GM19372 (cell line): ENCODE measurements around the gene BRD3.

Experiments
- ATAC-seq: cut with Tn5 transposase; IDR thresholded peaks from one replicate; pipeline ENCODE4 v1.9.1; 2021; ENCODE audit warnings: mild to moderate bottlenecking, low read depth, moderate library complexity; ENCODE audit not compliant: unreplicated experiment

BRD3 gene

DNA sequence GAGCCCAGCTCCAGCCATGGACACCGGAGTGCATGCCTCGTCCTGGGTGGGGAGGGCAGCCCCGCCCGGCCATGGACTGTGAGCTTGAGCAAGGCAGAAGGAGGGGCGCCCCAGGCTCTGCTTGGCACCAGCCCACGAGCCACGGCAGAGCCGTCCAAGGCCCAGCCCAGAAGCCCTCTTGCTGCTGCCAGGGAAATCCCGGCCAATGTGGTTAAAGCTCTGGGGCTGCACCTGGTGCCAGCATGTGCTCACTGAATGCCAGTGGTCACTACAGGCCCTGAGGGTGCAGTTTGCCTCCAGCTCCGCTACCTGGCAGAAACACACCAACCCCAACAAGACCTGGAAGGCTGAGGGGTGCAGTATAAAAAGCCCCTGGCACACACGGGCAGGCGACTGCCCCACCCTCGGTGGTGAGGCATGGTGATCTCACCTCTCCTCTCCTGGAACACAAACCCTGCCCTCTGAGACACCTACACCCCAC, 11.8 kb downstream of the BRD3 start:
- ATAC-seq, result no peak

DNA sequence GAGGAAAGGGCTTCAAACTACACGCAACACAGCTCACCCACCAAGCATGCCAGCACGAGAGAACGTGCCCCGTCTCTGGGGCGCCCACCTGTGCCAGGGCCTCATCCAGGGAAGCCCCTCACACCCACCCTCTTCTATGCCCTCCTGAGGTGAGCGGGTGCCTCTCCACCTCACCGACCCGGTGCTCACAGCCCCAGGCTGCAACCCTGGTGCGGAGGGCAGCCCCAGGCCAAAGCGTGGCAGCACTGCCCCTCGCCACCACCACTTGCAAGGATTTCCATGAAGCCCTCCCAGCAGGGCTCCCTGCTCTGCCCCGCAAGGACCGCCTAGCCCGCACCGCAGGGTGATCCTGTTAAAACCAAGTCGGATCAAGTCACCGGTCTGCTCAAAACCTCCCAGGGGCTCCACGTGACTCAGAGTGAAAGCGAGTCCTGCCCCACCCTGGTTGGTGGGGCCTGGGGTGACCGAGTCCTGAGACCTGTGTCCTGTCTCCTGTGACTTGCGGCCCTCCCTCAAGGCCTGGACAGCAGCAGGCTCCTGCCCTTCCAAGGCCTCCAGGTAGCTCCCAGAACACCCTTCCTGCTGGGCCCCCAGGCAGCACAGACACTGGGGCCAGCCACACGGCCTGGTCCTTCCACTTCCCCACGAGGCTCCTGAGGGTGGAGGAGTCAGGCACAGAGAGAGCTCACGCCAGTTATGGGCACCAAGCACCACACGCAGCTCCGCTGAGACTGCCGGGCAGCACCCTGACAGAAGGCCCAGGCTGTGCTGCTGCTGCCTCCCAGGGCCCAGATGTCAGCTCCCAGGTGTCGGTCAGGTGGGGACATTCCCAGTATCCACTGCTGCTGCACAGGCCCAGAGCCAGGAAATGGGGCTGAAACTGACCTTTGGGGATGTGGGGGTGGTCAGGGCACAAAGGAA, 12.7 kb downstream of the BRD3 start:
- ATAC-seq, result no peak

DNA sequence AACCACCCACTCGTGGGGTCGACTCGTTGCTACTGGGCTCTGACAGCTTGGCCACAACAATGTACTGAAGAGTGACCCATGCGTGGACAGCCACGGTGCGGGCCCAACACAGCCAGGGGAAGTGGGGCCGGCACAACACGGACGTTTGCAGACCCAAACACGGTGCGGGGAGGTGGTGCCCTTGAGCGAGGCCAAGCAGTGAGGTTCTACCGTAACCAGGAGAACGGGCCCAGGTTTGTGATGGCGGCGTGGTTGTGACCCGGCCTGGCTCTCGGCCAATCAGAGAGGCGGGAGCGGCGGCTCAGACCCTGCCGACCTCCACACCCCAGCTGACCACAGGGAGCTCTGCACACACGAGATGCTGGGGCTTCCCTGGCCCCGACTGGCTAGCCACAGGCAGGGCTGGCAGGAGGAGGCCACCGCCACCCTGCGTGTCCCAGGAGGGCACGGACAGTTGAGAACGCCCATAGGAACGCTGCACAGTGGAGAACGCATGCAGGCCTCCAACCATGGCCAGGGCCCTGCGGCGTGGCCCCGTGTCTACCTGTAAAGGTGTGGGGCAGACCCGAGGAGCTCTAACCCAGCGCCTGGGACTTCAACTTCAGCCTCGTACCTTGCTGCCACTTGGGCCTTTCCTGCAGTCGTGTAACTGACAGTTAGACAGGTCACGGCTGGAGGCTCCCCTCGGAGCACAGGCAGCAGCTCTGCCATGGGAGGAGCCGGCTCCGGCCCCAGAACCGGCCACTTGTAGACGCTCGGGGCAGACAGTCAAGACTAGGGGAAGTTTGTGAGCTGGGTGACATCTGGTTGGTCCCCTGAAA, 13.7 kb downstream of the BRD3 start:
- no peak for ATAC-seq

DNA sequence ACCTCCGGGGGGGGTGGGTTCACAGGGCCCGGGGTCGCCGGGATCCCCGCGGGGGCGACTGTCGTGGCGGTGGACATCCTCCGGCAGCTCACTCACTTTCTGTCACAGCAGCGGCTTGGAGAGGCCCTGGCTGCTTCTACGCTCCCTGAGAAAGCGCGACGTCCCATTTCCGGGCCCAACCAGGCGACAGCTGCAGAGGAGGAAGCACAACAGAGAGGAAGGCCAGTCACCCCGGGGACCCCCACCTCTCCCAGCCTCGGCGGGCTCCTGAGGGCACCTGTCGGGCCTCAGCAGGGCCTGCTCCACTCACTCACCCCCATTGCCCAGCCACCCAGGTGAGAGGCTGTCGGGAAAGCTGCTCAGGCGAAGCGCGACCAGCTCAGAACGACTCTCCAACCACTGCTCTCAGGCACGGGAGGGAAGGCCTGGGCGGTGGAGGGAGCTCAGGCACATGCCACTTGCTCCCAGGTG, 14.4 kb downstream of the BRD3 start:
- no peak for ATAC-seq

DNA sequence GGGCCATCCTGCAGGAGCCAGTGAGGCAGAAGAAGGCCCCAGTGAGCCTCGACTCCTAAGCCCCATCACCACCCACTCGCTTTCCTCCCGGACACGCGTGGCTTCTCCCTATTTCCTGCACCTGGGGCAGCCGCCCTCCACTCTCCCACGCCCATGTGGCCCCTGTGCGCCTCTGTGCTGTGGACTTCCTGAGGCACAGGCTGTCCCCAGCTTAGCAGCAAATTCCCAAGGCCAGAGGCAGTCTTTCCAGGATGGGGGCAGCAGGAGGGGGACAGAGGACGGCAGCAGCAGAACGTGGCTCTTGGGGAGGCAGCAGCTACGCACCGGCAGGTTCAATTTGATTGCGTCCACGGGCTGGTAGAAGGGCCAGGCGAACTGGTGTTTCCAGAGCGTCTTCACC, 14.9 kb downstream of the BRD3 start:
- ATAC-seq, result no peak

DNA sequence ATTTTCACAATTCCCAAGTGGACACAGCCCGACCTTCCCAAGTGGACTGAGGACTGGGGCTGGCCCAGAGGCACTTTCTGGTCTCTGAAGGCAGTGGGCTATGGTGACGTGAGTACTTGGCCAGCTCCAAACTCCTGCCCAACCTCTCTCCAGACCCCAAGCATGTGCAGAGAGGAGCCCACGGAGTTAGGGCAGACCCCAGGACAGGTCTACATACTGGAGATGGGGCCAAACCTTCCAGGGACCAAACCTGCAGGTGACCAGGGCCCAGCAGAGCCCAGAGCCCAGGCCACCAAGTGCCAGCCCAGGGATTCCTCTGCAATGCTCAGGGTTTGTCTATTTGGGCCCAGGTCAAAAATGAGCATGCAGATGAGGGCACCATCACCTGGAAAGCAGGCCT, 15.3 kb downstream of the BRD3 start:
- ATAC-seq, result no peak

GRCh38 chr9:134051319-134051718, 16.5 kb downstream of the BRD3 start:
- ATAC-seq, result no peak

DNA sequence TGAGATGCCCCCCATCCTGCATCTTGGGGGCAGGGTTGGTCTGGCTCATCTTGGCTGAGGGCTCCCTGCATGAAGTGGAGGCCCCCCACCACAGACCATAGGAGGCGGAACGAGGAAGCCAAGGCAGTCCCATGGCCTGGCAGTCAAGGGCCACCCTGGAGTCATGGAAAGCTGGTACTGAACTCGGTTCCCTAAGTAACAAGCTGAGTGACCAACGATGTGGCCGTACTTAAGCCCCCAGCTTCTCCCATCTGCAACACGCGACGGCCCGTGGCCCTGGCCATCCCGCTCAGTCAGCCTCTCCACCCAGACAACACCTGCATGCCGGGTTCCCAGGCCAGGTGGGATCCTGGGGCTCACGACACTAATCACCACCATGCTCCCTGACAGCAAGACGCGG, 17.1 kb downstream of the BRD3 start:
- ATAC-seq, result no peak

GRCh38 chr9:134049772-134050588, 17.8 kb downstream of the BRD3 start:
- ATAC-seq, result no peak

DNA sequence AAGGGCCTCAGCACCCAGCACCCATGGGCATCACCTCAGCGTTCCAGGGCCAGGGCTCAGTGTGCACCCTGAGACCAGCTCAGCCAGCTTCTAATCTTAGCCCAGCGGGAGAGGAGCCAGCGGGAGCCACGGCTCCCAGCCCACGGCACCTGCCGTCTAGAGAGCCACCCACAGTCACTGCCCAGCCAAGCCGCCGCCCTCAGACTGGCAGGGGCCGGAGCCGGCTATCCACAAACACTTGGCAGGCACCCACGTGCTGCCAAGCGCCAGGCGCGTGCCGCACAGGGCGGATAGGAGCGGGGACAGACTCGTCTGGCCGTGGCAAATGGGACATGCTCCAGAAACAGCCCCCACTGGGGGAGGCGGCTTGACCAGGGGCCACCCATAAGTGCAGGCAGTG, 18.6 kb downstream of the BRD3 start:
- ATAC-seq, result no peak

- ATAC-seq, result no peak
Measured at GRCh38 chr9:134048582-134048968, 19.3 kb downstream of the BRD3 start.

- ATAC-seq, result no peak
Measured at GRCh38 chr9:134047868-134048581, 19.8 kb downstream of the BRD3 start.

- no peak for ATAC-seq
Measured at GRCh38 chr9:134046894-134047681, 20.7 kb downstream of the BRD3 start.

DNA sequence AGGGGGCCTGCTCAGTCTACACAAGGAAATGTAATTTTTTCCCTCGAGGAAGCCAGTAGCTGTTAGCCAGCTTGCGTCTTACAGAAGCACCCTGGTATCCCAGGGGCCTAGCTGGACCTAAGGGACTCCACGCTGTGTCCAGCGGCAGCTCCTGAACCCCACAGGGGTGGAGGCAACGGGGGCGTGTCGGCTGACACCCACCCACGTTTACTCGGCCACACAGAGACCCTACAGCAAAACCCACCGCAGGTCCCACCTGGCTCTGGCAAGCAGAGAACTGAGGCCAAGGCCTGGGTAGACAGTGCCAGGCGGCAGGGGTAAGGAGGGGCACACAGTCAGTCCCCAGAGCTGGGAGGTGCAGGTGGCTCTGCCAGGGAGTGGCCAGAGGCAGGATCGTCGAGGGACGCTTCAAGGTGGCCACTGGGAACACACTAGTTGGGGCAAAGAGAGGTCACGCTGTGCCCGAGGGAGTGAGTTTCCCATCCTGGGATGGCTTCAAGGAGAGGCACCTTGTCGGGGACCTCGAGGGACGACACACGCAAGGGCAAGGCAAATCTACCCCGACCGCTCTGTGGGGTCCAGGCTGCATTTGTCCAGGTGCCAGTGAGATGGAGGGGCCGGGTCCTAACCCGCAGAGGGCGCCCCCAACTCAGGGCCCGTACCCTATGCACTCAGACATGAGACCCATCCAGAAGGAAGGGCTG, 21.8 kb downstream of the BRD3 start:
- ATAC-seq, result no peak

DNA sequence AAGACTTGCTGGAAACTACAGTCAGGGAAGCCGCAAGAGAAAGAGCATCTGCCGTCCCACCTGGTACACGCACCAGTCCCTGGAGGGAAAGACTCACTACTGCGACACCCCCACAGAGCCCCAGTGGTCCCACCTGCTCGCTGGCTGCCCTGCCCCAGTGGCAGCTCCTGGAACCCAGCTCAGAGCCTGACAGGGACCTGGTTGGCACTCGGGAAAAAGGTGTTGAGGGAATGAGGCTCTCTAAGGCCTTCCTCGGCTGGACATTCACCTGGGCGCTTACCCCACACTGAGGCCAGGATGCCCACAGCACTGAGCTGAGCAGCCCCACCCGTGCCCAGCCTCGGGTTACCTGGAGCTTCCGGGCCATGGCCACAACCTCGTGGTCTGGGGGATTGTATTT, 22.9 kb downstream of the BRD3 start:
- ATAC-seq, result no peak

GRCh38 chr9:134043531-134043988, 24.3 kb downstream of the BRD3 start:
- ATAC-seq, result no peak

DNA sequence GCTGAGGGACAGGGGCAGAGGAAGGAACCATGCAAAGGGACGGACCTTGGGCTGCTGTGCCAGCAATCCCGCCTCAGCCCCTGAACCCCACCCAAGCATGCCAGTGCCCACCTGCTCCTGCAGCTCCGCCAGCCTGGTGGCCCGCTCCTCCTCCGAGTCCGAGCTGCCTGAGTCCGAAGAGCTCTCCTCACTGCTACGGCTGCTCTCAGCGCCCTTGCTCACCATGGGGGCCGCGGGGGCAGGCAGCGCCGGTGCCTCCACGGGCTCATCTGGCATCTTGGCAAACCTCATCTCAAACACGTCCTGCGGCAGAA, 26.2 kb downstream of the BRD3 start:
- ATAC-seq, result no peak

DNA sequence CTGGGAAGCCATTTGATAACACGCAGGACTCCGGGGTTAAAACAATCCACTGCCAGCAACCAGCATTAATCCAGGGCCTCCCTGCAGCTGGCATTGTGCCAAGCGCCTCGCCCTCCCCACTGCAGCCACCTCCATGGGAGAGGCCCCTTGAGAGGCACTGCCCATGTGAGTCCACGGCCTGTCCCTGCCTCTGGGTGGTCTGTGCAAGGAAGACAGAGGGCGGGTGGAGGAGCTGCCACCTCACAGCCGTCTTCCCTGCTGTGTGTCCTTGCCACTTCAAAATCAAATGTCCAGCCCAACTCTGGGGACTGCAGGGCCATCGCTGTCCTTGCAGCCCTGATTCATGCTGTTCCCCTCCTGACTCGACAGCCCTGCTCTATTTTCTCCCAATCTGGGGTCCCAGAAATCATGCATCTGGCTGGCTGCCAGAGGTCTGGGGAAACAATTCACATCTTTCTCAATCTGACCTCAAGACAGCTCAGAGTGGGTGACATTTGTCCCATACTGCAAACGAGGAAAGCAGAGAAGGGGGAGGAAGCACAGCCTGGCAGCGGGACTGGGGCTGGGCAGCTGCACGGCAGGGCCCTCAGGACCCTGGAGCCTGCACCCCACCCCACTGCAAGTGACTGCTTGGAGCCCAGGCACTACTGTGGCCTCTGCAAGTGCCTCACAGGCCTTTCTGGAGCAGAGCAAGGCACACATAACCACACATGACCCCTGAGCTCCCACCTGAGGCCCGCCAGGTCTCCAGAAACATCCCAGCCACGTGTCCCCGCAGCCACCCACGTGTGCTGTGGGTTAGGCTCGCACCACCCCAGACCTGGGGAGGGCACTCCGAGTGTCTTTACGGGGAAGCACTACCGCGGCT, 26.8 kb downstream of the BRD3 start:
- ATAC-seq, result no peak
